GM18520 (cell line): ENCODE data around the gene CERS6.
"Not testable (repeated sequence)": the region's sequence is repeated elsewhere in the genome, so short reads cannot be mapped to it uniquely, and the experiment has no call there.

Experiments used
- ATAC-seq: cut with Tn5 transposase; IDR thresholded peaks from one replicate; pipeline ENCODE4 v1.9.1; 2021; ENCODE audit not compliant: unreplicated experiment

The CERS6 gene

DNA sequence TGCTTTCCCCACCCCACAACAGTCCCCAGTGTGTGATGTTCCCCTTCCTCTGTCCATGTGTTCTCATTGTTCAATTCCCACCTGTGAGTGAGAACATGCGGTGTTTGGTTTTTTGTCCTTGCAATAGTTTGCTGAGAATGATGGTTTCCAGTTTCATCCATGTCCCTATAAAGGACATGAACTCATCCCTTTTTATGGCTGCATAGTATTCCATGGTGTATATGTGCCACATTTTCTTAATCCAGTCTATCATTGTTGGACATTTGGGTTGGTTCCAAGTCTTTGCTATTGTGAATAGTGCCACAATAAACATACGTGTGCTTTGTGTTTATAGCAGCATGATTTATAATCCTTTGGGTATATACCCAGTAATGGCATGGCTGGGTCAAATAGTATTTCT is 335.1 kb downstream of the CERS6 start:
- not testable (repeated sequence) for ATAC-seq

DNA sequence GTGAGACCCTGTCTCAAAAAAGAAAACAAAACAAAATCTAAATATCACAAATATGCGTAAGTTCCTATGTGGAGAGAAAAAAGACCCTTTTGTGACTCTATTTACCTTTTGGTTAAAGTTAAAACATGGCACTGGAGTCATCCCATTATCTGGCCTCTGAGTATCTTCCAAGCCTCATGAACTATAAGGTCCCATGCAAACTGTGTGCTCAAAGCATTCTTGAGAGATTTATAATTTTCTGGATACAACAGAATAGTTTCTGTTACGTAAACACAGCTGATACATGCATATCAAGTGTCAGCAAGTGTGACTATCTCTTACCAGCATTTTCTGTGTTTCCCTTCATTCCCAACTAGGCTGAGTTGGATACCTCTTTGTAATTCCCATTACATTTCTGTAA is 337.5 kb downstream of the CERS6 start:
- no peak for ATAC-seq

DNA sequence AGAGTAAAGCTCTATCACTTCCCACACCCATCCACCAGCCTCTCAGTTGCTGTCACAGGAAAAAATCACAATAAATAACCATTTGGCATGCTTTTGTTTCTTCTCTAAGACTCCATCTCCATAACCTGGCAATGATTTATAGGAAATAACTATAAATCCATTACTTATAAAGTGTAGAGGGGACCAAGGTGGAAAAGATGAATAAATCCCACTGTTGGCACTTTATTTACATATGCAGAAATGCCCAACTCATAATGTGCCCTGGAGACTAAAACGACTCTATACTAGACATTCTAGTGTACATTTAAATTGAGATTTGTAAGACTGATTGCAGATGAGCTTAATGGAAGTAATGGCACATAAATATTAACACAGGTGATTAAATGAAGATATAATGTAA is 338.9 kb downstream of the CERS6 start:
- no peak for ATAC-seq

- ATAC-seq = no peak
These were observed 340.1 kb downstream of the CERS6 start for GRCh38 chr2:168796090-168796577.

GRCh38 chr2:168796583-168797285 is 340.7 kb downstream of the CERS6 start:
- ATAC-seq = no peak

- ATAC-seq = no peak
These were observed 341.2 kb downstream of the CERS6 start for GRCh38 chr2:168797286-168797655.

- no peak for ATAC-seq
These were observed 342.2 kb downstream of the CERS6 start for GRCh38 chr2:168798076-168798887.

- no peak for ATAC-seq
These were observed 342.9 kb downstream of the CERS6 start for GRCh38 chr2:168798888-168799410.

GRCh38 chr2:168801471-168801870 is 345.4 kb downstream of the CERS6 start:
- ATAC-seq = no peak

DNA sequence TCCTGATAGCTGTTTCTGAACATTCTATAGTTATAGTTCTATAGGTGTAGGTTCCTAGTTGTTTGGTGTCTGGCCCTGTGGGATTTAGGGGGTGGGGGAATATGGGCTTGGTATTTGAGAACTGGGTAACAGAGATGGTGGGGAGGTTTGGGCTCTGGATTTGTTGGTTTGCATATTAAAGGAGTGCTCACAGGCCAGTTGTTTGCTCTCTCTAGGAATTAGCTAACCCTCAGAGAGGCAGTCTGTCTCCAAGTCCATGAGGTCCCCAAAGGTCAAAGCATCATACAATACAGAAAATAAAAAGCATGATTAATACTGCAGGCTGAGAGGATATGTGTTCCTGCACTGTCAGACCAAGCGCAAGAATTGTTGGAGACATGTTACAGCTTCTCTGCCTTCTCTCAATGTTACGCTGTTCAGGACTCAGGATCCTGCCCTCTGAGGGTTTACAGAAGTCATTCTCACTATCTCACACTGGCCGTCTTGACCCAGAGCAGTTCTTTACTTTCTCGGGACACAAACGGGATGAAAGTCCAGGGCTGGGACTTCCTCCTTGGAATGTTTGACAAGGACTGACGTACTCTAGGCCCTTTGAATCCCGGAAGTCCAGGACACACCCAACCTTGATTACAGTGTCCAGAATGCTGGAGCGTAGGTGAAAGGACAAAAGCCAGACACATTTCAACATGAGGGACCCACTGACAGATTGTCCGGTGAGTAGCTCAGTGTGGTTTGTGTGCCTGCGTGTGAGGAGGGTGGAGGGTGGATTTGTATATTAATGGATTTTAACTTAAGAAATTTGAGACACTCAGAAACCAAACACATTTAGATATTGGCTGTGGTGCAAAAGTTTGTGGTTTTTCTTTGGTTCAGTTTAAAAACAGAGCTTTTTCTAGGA is 346.1 kb downstream of the CERS6 start, which contains the start of gene NOSTRIN:
Gene NOSTRIN, plus strand, starts transcription at position 677 of the 898 bp plus-strand sequence. Its CDS starts 10 bp downstream, at position 687.
- no peak for ATAC-seq

GRCh38 chr2:168802859-168803725 is 347.0 kb downstream of the CERS6 start:
- no peak for ATAC-seq

- no peak for ATAC-seq
These were observed 348.1 kb downstream of the CERS6 start for GRCh38 chr2:168804214-168804613.

DNA sequence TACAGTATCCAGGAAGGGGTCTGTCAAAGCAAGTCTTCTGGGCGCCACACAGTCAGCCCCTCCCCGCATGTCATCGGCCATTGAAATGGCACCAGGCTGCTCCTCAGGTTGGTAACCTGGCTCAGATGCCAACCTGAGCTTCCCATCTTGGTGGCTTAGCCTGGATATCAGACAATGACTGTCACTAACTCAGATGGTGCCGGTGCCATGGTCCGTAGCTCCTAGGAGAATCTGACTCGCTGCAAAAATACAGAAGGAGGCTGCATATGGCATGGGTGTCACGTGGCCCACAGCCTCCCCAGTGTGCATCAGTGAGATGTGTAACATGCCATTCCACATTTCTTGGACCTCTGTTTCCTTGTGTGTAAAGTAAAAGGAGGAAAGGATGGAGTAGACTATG is 349.5 kb downstream of the CERS6 start:
- no peak for ATAC-seq

DNA sequence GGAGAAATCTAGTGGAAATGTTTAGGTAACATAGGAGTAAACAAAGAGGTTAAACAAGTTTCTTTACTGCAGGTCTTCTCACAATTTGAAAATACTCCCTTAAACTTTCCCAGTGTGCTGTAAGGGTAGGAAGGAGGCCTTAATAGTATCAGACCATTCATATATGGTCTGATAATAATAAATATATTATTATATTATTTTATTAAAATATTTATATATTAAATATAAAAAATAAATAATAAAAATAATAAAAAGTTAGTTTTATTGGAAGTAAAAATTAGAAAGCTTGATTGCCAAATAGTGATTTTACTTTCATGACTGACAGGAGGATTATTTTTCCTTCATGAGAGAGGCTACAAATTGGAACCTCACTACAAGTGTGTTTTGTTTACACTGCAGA is 353.5 kb downstream of the CERS6 start:
- ATAC-seq = no peak

DNA sequence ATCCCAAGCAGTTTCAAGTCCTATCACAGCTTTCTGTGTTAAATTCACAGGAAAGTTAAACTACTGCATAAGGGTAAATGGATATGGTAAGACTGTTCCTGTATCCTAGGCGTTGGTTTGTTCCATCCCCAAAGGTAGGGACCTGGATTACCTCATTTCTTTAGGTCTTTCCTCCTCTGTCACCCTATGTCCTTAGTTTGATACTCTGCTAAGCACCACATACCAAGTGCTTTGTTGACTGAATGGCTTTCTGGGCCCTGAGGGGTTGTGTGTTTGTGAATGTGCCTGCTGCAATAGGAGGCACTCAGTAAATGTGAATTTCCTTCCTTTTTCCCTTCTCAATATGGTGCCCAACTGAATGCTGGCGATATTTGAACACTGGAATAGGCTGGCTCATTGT is 354.2 kb downstream of the CERS6 start:
- ATAC-seq = no peak

DNA sequence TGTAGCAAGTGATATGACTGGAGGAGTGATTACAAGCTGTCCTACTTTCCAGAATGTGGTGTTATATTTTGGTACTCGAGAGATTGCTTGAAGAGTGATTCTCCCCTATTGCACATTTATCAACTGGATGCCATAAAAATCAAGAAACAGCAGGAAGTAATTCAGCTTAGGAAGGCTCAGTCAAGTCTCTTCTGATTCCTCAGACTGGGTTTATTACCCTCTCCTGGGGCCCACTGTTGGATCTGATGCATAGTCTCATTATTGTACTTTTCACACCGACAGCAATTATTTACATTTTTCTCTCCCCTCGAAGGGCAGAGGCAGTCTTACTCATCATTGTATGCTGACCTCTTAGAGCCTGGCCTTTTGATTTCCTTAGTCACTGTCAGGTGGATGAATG is 355.6 kb downstream of the CERS6 start:
- ATAC-seq = no peak

DNA sequence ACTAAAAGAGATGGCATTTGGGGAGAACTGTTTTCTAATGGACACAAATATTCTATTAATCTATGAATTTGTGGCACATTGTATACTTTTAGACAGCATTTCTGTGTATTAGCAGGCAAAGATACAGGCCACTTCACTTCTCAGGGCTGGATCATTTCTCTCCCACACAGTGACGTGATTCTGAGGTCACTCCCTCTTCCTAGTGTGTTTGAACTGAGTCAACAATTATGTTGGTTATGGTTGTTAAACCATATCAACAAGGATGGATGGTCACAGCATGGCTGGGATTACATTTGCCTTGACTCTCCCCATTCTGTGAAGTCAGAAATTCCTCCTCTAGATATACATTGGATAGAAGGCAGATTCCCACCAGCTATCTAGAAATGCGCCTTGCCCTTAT is 358.0 kb downstream of the CERS6 start:
- no peak for ATAC-seq

DNA sequence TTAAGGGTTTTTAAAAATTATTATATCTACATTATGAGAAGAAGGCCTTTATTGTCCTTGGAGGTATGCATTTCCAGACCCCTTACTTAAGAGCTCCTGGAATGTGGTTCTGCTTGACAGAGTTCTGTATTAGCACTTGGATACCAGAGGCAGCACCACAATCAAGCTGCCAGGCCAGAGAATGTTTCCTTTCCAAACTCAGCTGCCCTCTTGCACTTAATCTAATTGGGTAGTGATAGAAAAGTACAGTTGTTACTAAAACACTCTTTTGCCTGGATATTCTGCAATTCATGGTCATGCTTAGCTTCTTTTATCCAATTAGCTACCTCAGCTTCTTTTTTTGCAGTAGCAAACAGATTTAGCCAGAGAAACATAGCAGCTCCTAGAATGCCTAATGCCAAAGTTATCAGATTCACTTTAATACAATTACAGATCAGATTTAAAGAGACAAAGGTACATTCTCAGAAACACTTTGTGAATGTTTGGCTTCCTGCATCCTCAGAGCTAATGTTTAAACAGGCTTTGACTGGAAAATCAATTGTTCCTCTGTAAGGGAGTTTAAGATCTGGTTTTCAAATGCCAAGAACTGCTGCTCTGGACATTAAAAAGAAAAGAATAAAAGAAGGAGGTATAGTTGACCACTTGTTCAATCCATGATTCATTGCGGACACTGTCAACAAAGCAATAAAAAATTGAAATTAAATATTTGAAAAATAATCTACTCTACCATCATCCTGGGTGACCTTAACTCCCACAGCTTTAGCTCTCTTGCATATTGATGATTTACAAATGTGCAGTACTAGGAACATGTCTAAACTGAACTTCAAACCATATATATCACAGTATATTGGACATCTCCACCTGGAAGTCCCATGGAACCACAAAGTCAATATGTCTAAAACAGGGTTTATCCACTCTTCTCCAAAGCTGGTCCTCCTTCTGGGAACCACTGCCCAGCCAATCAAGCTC is 359.2 kb downstream of the CERS6 start:
- no peak for ATAC-seq

DNA sequence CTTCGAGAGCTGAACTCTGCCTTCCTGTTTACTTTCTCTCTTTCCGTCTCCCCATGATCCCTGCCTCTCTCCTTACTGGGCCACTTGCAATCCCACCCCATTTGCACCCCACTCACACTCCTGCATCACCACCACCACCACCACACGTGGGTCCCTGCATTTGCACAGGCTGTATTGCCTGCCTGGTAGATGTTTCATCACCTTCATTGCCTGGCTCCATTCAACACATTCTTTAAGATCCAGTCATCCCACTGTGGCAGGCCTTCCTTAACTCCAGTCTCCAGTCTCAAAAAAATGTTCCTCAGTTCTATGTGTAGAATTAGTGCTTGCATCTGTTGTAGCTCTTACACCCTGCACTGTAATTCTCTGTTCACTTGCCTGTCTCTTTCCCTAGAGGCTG is 360.3 kb downstream of the CERS6 start:
- no peak for ATAC-seq
